Lung (tissue), 12 donors: ENCODE measurements around the gene MIER3. TPM values are rescaled to one million over a fixed set of nuclear protein-coding genes. Genes with fewer than 3 reads are reported as not detected.

Experiments
- ATAC-seq: fragments of 200-7000 bp; cut with Tn5 transposase; one replicate; pipeline ENCODE4 v1.9.1; 2020; ENCODE audit warnings: moderate number of reproducible peaks; ENCODE audit not compliant: insufficient read depth, low FRiP score
- DNase-seq, 3 donors: peaks; one replicate each; pipeline ENCODE4 v3.0.0-alpha.2; 2013 to 2017
- H3K27ac ChIP-seq, 2 donors: one replicate each; pipeline ENCODE4 v1.5.1; 2013; ENCODE audit warnings: mild to moderate bottlenecking in 2 of 2, moderate library complexity in 2 of 2, control low read depth in 1 of 2, inconsistent platforms in 1 of 2, low read depth in 1 of 2, low read length in 1 of 2
- H3K27me3 ChIP-seq, 3 donors: one replicate each; pipeline ENCODE4 v1.5.1; 2013; ENCODE audit warnings: low read length in 2 of 3; ENCODE audit not compliant: control insufficient read depth in 3 of 3, insufficient read depth in 3 of 3
- H3K36me3 ChIP-seq, 4 donors: one replicate each; pipeline ENCODE4 v1.5.1; 2013; ENCODE audit warnings: low read length in 4 of 4, mild to moderate bottlenecking in 1 of 4, moderate library complexity in 1 of 4; ENCODE audit not compliant: control insufficient read depth in 4 of 4, insufficient read depth in 4 of 4
- H3K4me1 ChIP-seq, 5 donors: one replicate each; pipeline ENCODE4 v1.5.1; 2013; ENCODE audit warnings: low read length in 5 of 5, mild to moderate bottlenecking in 2 of 5, moderate library complexity in 1 of 5; ENCODE audit not compliant: control insufficient read depth in 5 of 5, insufficient read depth in 5 of 5
- H3K4me3 ChIP-seq: one replicate; pipeline ENCODE4 v1.5.1; 2013; ENCODE audit warnings: mild to moderate bottlenecking, control low read depth, moderate library complexity
- H3K9ac ChIP-seq, 2 donors: one replicate each; pipeline ENCODE4 v1.5.1; 2013; ENCODE audit warnings: low read length in 2 of 2, control low read depth in 1 of 2; ENCODE audit not compliant: insufficient read depth in 1 of 2
- H3K9me3 ChIP-seq, 4 donors: one replicate each; pipeline ENCODE4 v1.5.1; 2013; ENCODE audit warnings: low read length in 3 of 4, mild to moderate bottlenecking in 1 of 4, moderate library complexity in 1 of 4; ENCODE audit not compliant: control insufficient read depth in 4 of 4, insufficient read depth in 3 of 4
- WGBS, 2 donors: extraction: QIAGEN DNeasy Blood & Tissue Kit; methylation state at CpG; one replicate each; pipeline ENCODE4 v1.1.7; 2013; 5-methylcytosine and 5-hydroxymethylcytosine counted together
- polyA plus RNA-seq, 2 donors: library from polyadenylated mRNA; stranded (reverse); fragments of 200-250 nt; gene quantifications; one replicate each; pipeline ENCODE4 v1.2.1, GENCODE V29; 2013
- total RNA-seq, 2 donors: library from RNA; depleted of rRNA in 1 of 2; stranded (reverse); fragments of >200 nt in 1 of 2; gene quantifications; one replicate each; pipeline ENCODE4 v1.2.1, GENCODE V29; 2014 to 2021
- TF ChIP-seq, protein P1 (sequence below): IDR thresholded peaks from 2 replicates; pipeline ENCODE4 v1.5.1; 2012; ENCODE audit warnings: mild to moderate bottlenecking; ENCODE audit errors: control extremely low read depth, extremely low read depth
- donor health status: control.
- donor health status: control.
- donor health status: Bipolar disorder and iron deficiency.
- donor health status: healthy.
- donor health status: DM: yes; HTN: yes; CAD: no.

Gene MIER3
- total and polyA plus RNA-seq, 4 donors = 4.9 to 26.7 (median 10.6) TPM

DNA sequence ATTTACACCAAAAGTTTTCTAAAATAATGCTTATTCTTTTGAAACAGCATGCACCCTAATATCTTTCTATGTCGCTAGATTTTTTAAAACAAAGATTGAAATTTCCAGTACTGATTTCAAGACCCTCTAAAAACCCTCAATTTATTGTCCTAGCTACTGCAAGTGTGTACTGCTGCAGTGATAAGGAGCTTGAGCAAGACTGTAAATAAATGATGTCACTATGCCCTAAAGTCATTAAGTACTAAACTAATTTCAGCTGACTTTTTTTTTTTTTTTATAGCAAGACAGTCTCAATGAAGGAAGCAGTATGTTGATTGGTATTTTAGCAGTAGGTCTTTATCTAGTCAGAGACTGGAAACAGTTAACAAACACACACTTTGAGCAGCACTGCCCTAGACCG is 12.2 kb upstream of the MIER3 start:
- H3K9me3 ChIP-seq = no peaks in the 10 kb centered on the region
- no peak for ATAC-seq
- WGBS, 2 donors = 64 to 84% methylated on average over 2 of the region's 2 CpGs
- H3K27me3 ChIP-seq = peaks cover 0 to 2% (median 0%) of the 10 kb centered on the region in 3 donors
- no peak overlapping the region for H3K27ac ChIP-seq
- no peaks in the 10 kb centered on the region for H3K4me1 ChIP-seq
- no peak overlapping the region for H3K4me3 ChIP-seq
- no peaks in the 10 kb centered on the region for H3K36me3 ChIP-seq
- peak in 2 of 3 donors; percentile 53 to 62 for DNase-seq
- TF ChIP-seq, protein P1, sequence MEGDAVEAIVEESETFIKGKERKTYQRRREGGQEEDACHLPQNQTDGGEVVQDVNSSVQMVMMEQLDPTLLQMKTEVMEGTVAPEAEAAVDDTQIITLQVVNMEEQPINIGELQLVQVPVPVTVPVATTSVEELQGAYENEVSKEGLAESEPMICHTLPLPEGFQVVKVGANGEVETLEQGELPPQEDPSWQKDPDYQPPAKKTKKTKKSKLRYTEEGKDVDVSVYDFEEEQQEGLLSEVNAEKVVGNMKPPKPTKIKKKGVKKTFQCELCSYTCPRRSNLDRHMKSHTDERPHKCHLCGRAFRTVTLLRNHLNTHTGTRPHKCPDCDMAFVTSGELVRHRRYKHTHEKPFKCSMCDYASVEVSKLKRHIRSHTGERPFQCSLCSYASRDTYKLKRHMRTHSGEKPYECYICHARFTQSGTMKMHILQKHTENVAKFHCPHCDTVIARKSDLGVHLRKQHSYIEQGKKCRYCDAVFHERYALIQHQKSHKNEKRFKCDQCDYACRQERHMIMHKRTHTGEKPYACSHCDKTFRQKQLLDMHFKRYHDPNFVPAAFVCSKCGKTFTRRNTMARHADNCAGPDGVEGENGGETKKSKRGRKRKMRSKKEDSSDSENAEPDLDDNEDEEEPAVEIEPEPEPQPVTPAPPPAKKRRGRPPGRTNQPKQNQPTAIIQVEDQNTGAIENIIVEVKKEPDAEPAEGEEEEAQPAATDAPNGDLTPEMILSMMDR = no peak
- H3K9ac ChIP-seq = no peak overlapping the region

DNA sequence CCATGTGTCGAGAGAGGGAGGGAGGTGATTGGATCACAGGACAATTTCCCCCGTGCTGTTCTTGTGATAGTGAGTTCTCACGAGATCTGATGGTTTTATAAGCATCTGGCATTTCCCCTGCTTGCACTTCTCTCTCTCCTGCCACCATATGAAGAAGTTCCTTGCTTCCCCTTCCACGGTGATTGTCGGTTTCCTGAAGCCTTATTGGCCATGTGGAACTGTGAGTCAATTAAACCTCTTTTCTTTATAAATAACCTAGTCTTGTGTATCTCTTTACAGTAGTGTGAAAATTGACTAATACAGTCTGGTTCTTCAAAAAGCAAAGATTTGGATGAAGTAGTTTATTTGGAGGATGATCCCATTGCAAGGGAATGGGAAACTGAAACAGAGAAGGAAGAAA is 11.3 kb upstream of the MIER3 start:
- TF ChIP-seq, protein P1 = no peak
- Histone ChIP-seq H3K36me3 (no peaks in the 10 kb centered on the region), H3K27ac (no peak overlapping the region), H3K9ac (no peak overlapping the region), H3K27me3 (peaks cover 0 to 3% (median 0%) of the 10 kb centered on the region in 3 donors), H3K4me1 (no peaks in the 10 kb centered on the region), H3K4me3 (no peak overlapping the region), H3K9me3 (no peaks in the 10 kb centered on the region)
- DNase-seq (no peak), ATAC-seq (no peak)
- 52 to 57% methylated on average over 5 of the region's 5 CpGs for WGBS, 2 donors

GRCh38 chr5:56962286-56962685 is 10.4 kb upstream of the MIER3 start:
- no peak overlapping the region for H3K27ac ChIP-seq
- H3K36me3 ChIP-seq = no peaks in the 10 kb centered on the region
- TF ChIP-seq, protein P1 = no peak
- no peak overlapping the region for H3K4me3 ChIP-seq
- 35 to 47% methylated on average over 2 of the region's 2 CpGs for WGBS, 2 donors
- H3K4me1 ChIP-seq = no peaks in the 10 kb centered on the region
- no peaks in the 10 kb centered on the region for H3K9me3 ChIP-seq
- peaks cover 0 to 3% (median 3%) of the 10 kb centered on the region in 3 donors for H3K27me3 ChIP-seq
- peak in 1 of 3 donors; percentile 31 for DNase-seq
- H3K9ac ChIP-seq = no peak overlapping the region
- no peak for ATAC-seq

DNA sequence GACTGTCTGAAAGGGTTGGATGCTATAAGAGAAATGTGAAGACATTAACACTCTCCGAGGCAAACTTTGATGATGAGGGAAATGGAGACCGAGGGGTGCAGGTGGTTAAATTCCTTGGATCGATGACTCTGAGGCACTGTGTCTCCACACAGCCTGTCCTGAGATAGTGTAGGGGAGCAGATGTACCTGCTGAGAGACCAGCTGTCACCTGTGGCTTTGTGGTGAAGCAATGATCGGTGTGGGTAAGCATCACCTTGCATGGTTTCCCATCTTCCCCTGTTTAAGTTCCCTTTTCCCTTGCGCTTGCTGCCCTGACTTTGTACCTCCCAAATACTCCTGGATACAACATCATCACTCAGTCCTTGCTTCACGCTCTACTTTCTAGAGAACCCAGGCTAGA is 9.8 kb upstream of the MIER3 start:
- TF ChIP-seq, protein P1 = no peak
- ATAC-seq (no peak), DNase-seq (no peak)
- peaks cover 0 to 3% (median 3%) of the 10 kb centered on the region in 3 donors for H3K27me3 ChIP-seq
- WGBS, 2 donors = 86 to 88% methylated on average over 6 of the region's 6 CpGs
- no peaks in the 10 kb centered on the region for H3K9me3 ChIP-seq
- no peaks in the 10 kb centered on the region for H3K36me3 ChIP-seq
- H3K4me1 ChIP-seq = no peaks in the 10 kb centered on the region
- no peak overlapping the region for H3K9ac ChIP-seq
- no peak overlapping the region for H3K4me3 ChIP-seq
- no peak overlapping the region for H3K27ac ChIP-seq
